ENCODE measurements around the gene MMP21. TPM values are rescaled to one million over a fixed set of nuclear protein-coding genes. Genes with fewer than 3 reads are reported as not detected.

The MMP21 gene
- polyA plus RNA-seq, 2 of the 4 experiments (the other 2 are of a cell fraction), result 0.04 TPM; not detected in 1

DNA sequence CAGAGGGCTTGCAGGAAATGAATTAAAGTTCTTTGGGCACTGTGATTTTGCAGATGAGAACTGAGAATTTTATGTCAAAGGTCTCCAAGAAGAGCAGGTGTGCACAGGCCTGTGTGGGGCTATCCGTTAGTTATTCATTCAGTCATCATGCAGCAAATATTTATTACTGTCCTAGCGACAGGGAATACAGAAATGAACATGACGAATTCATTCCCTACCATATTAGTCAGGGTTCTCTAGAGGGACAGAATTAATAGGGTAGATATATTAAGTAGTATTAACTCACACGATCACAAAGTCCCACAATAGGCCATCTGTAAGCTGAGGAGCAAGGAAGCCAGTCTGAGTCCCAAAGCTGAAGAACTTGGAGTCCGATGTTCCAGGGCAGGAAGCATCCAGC, 2.9 kb upstream of the MMP21 start:
- no peak for FAIRE-seq
- DNase-seq (ENCODE audit: low read depth in 1 of 2, low spot score in 1 of 2), result no peak

GRCh38 chr10:125777806-125778205, 2.2 kb upstream of the MMP21 start:
- POLR2A ChIA-PET, result no interaction called here
- ATAC-seq, result no peak
- TF ChIP-seq EHF (CRISPR knock-in tag; IDR thresholded peaks at IDR 0.05), result no peak
- TF ChIP-seq CTCF (IDR thresholded peaks at IDR 0.05), result no peak
- no peak for TF ChIP-seq USF2 (IDR thresholded peaks at IDR 0.05)
- TF ChIP-seq CBX2 (IDR thresholded peaks at IDR 0.05; ENCODE audit: borderline replicate concordance, low read depth), result no peak
- TF ChIP-seq ZC3H11A (IDR thresholded peaks at IDR 0.05), result no peak
- no peak for TF ChIP-seq HOXB5 (CRISPR knock-in tag; IDR thresholded peaks at IDR 0.05)
- no peak for TF ChIP-seq FOSL2 (IDR thresholded peaks at IDR 0.05)
- TF ChIP-seq FOSL2 (CRISPR knock-in tag; IDR thresholded peaks at IDR 0.05), result no peak
- no peak for TF ChIP-seq JUN (IDR thresholded peaks at IDR 0.05)
- TF ChIP-seq MYC (IDR thresholded peaks at IDR 0.05; ENCODE audit: borderline replicate concordance, low read length), result no peak
- TF ChIP-seq HOXA7 (CRISPR knock-in tag; IDR thresholded peaks at IDR 0.05), result no peak
- TF ChIP-seq RCOR1 (IDR thresholded peaks at IDR 0.05; ENCODE audit: low read depth, low read length), result no peak
- Histone ChIP-seq H3K9me3 (no peaks in the 10 kb centered on the region), H3K4me3 (no peak overlapping the region), H3K4me2 (no peak overlapping the region), H3K4me1 (no peaks in the 10 kb centered on the region), H3K27ac (no peak overlapping the region)
- no peak for DNase-seq (ENCODE audit: low read depth in 1 of 2, low spot score in 1 of 2)
- WGBS (ENCODE audit: missing lambda C conversion rate), result 69% methylated on average over 9 of the region's 9 CpGs
- no peak for FAIRE-seq
- CTCF ChIA-PET, result interaction anchor here (1.4 kb wide), 1 partner anchor 22 kb away, joined by 3 read pairs; no protein-coding TSS in a partner anchor

More for the DNA sequence above, 2.9 kb upstream of the MMP21 start:
- Histone ChIP-seq H3K9me3 (no peaks in the 10 kb centered on the region), H3K4me3 (no peak overlapping the region), H3K27ac (no peak overlapping the region), H3K4me1 (no peaks in the 10 kb centered on the region), H3K4me2 (no peak overlapping the region)
- WGBS (ENCODE audit: missing lambda C conversion rate), result 45% methylated on average over 5 of the region's 5 CpGs
- no peak for ATAC-seq
- no peak for TF ChIP-seq ATOH8 (CRISPR knock-in tag; IDR thresholded peaks at IDR 0.05; ENCODE audit: low read depth)
- no peak for TF ChIP-seq KDM1A (IDR thresholded peaks at IDR 0.05; ENCODE audit: low read depth)
- no peak for TF ChIP-seq RAD21 (conservative IDR thresholded peaks at IDR 0.05 in 1 of 2, IDR thresholded peaks at IDR 0.05 in 1 of 2)
- TF ChIP-seq BHLHE40 (IDR thresholded peaks at IDR 0.05; ENCODE audit: low read depth, low read length), result no peak
- TF ChIP-seq SREBF2 (IDR thresholded peaks at IDR 0.05), result no peak
- no peak for TF ChIP-seq ZSCAN20 (CRISPR knock-in tag; IDR thresholded peaks at IDR 0.05)
- no peak for TF ChIP-seq CBX2 (IDR thresholded peaks at IDR 0.05; ENCODE audit: borderline replicate concordance, low read depth)
- no peak for TF ChIP-seq USF2 (IDR thresholded peaks at IDR 0.05)
- no peak for TF ChIP-seq EHMT2 (IDR thresholded peaks at IDR 0.05; ENCODE audit: low read depth)
- TF ChIP-seq FOSL2 (IDR thresholded peaks at IDR 0.05), result no peak
- no peak for TF ChIP-seq FOSL2 (CRISPR knock-in tag; IDR thresholded peaks at IDR 0.05)
- no peak for TF ChIP-seq TP53 (CRISPR knock-in tag; IDR thresholded peaks at IDR 0.05)
- TF ChIP-seq SMC3 (IDR thresholded peaks at IDR 0.05), result no peak
- TF ChIP-seq, protein P1, sequence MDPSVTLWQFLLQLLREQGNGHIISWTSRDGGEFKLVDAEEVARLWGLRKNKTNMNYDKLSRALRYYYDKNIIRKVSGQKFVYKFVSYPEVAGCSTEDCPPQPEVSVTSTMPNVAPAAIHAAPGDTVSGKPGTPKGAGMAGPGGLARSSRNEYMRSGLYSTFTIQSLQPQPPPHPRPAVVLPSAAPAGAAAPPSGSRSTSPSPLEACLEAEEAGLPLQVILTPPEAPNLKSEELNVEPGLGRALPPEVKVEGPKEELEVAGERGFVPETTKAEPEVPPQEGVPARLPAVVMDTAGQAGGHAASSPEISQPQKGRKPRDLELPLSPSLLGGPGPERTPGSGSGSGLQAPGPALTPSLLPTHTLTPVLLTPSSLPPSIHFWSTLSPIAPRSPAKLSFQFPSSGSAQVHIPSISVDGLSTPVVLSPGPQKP (IDR thresholded peaks at IDR 0.05; ENCODE audit: low read depth, low read length), result no peak
- TF ChIP-seq EHF (CRISPR knock-in tag; IDR thresholded peaks at IDR 0.05), result no peak
- TF ChIP-seq MAFK (IDR thresholded peaks at IDR 0.05; ENCODE audit: partially characterized antibody), result no peak
- no peak for TF ChIP-seq ZNF302 (CRISPR knock-in tag; IDR thresholded peaks at IDR 0.05)
- ChIA-PET POLR2A (no interaction called here), CTCF (no interaction called here)
